Colon (tissue), 2 donors: Measurements from ENCODE around the gene NTRK1.

Experiments
- FAIRE-seq: peaks from 2 replicates; lab custom pipeline; 2012; peaks lifted over from hg19 to GRCh38; lab: Jason Lieb, UNC
- donor health status: control.
- donor health status: control.

NTRK1 gene

GRCh38 chr1:156860628-156861423 lies at the start of gene NTRK1:
NTRK1 (plus strand) TSS chr1:156860865; CDS start chr1:156860935, 70 bp downstream.
- no peak for FAIRE-seq

GRCh38 chr1:156811168-156811567 lies 49.5 kb upstream of the NTRK1 start:
- no peak for FAIRE-seq

GRCh38 chr1:156812293-156812990 lies 48.2 kb upstream of the NTRK1 start:
- FAIRE-seq: no peak

- FAIRE-seq: no peak
Measured at GRCh38 chr1:156813298-156813697, 47.4 kb upstream of the NTRK1 start.

- FAIRE-seq: no peak
Measured at GRCh38 chr1:156813750-156814570, 46.7 kb upstream of the NTRK1 start.

GRCh38 chr1:156814571-156815260 lies 45.9 kb upstream of the NTRK1 start:
- FAIRE-seq: no peak

- FAIRE-seq: no peak
Measured at GRCh38 chr1:156815307-156815826, 45.3 kb upstream of the NTRK1 start.

- FAIRE-seq: no peak
Measured at GRCh38 chr1:156815961-156816422, 44.7 kb upstream of the NTRK1 start.

- no peak for FAIRE-seq
Measured at GRCh38 chr1:156816561-156817328, 43.9 kb upstream of the NTRK1 start, which contains the start of gene SH2D2A. SH2D2A (minus strand) TSS chr1:156816848; CDS start chr1:156816708, 140 bp downstream.

GRCh38 chr1:156821801-156822200 lies 38.9 kb upstream of the NTRK1 start:
- FAIRE-seq: no peak

GRCh38 chr1:156822680-156823079 lies 38.0 kb upstream of the NTRK1 start:
- no peak for FAIRE-seq

GRCh38 chr1:156823210-156823790 lies 37.4 kb upstream of the NTRK1 start:
- FAIRE-seq: no peak

GRCh38 chr1:156826630-156827029 lies 34.0 kb upstream of the NTRK1 start:
- no peak for FAIRE-seq

GRCh38 chr1:156828400-156829124 lies 32.1 kb upstream of the NTRK1 start:
- no peak for FAIRE-seq

- no peak for FAIRE-seq
Measured at GRCh38 chr1:156832434-156832833, 28.2 kb upstream of the NTRK1 start.

GRCh38 chr1:156833603-156834002 lies 27.1 kb upstream of the NTRK1 start:
- no peak for FAIRE-seq

- no peak for FAIRE-seq
Measured at GRCh38 chr1:156834322-156834721, 26.3 kb upstream of the NTRK1 start.

- FAIRE-seq: no peak
Measured at GRCh38 chr1:156836041-156836654, 24.5 kb upstream of the NTRK1 start.

- FAIRE-seq: no peak
Measured at GRCh38 chr1:156836892-156837291, 23.8 kb upstream of the NTRK1 start.
